Immature natural killer cell (primary cell): ENCODE data around the gene CCDC107. TPM values are rescaled to one million over a fixed set of nuclear protein-coding genes. Genes with fewer than 3 reads are reported as not detected.
A peak's percentile ranks its signal among the peaks of the same experiment; 100 is the strongest.

Source experiments
- DNase-seq, 3 donors: peaks; one replicate each; pipeline ENCODE4 v3.0.0; 2022; ENCODE audit warnings: mixed read lengths in 1 of 3
- H3K27ac Mint-ChIP-seq, 6 donors: one replicate each; pipeline ENCODE4 v1.8.0; 2020; ENCODE audit warnings: mixed read lengths in 6 of 6, mild to moderate bottlenecking in 5 of 6, inconsistent platforms in 4 of 6, moderate library complexity in 3 of 6
- H3K27me3 Mint-ChIP-seq, 3 donors: one replicate each; pipeline ENCODE4 v1.8.0; 2020 to 2021; ENCODE audit warnings: low read depth in 3 of 3, mild to moderate bottlenecking in 3 of 3, mixed read lengths in 3 of 3, moderate library complexity in 3 of 3, inconsistent platforms in 1 of 3
- H3K36me3 Mint-ChIP-seq, 3 donors: one replicate each; pipeline ENCODE4 v1.8.0; 2020; ENCODE audit warnings: mixed read lengths in 3 of 3, inconsistent platforms in 2 of 3, mild to moderate bottlenecking in 2 of 3
- H3K4me1 Mint-ChIP-seq, 2 donors: one replicate each; pipeline ENCODE4 v1.8.0; 2020; ENCODE audit warnings: inconsistent platforms in 2 of 2, mild to moderate bottlenecking in 2 of 2, mixed read lengths in 2 of 2, moderate library complexity in 1 of 2
- H3K4me3 Mint-ChIP-seq, 5 donors: one replicate each; pipeline ENCODE4 v1.8.0; 2020; ENCODE audit warnings: mild to moderate bottlenecking in 5 of 5, mixed read lengths in 5 of 5, inconsistent platforms in 3 of 5, moderate library complexity in 3 of 5
- H3K9me3 Mint-ChIP-seq, 6 donors: one replicate each; pipeline ENCODE4 v1.8.0; 2020; ENCODE audit warnings: mild to moderate bottlenecking in 6 of 6, mixed read lengths in 6 of 6, inconsistent platforms in 4 of 6, moderate library complexity in 3 of 6
- polyA plus RNA-seq, 3 donors: library from polyadenylated mRNA; unstranded; fragments of 300-500 nt; fragmentation: Illumina TruSeq; gene quantifications; one replicate each; pipeline ENCODE4 v1.2.3, GENCODE V29; 2021

CCDC107 gene
- polyA plus RNA-seq, 3 donors from 2014 or later = 101 to 106 (median 103) TPM

- H3K27me3 Mint-ChIP-seq = peaks cover 0 to 6% (median 5%) of the 10 kb centered on the region in 3 donors
Measured at GRCh38 chr9:35669331-35670145, 11.4 kb downstream of the CCDC107 start.

GRCh38 chr9:35673132-35674024, 15.3 kb downstream of the CCDC107 start, which contains the start of gene CA9:
Gene CA9 (plus strand): TSS chr9:35673928. CDS start chr9:35673960, 32 bp downstream.
- DNase-seq = no peak
- Mint-ChIP-seq H3K27me3 (peaks cover 0 to 10% (median 5%) of the 10 kb centered on the region in 3 donors), H3K27ac (peak within 1 kb of the TSS in 1 of 6 donors; percentile 62), H3K9me3 (no peaks in the 10 kb centered on the region), H3K4me1 (peaks cover 12 to 13% of the 10 kb centered on the region in 2 donors), H3K4me3 (peak within 1 kb of the TSS; percentile 33 to 65 (median 49)), H3K36me3 (no peaks in the 10 kb centered on the region)

More at GRCh38 chr9:35669331-35670145, 11.4 kb downstream of the CCDC107 start:
- DNase-seq = no peak
- H3K9me3 Mint-ChIP-seq = no peaks in the 10 kb centered on the region
- peaks cover 18 to 21% of the 10 kb centered on the region in 2 donors for H3K4me1 Mint-ChIP-seq
- H3K4me3 Mint-ChIP-seq = no peak overlapping the region
- no peak overlapping the region for H3K27ac Mint-ChIP-seq
- no peaks in the 10 kb centered on the region for H3K36me3 Mint-ChIP-seq

GRCh38 chr9:35674025-35674361, 15.9 kb downstream of the CCDC107 start:
- H3K9me3 Mint-ChIP-seq = no peaks in the 10 kb centered on the region
- no peak for DNase-seq
- H3K27me3 Mint-ChIP-seq = peaks cover 0 to 10% (median 8%) of the 10 kb centered on the region in 3 donors
- peak overlapping the region in 1 of 5 donors; percentile 33 for H3K4me3 Mint-ChIP-seq
- H3K27ac Mint-ChIP-seq = no peak overlapping the region
- peaks cover 12 to 13% of the 10 kb centered on the region in 2 donors for H3K4me1 Mint-ChIP-seq
- H3K36me3 Mint-ChIP-seq = no peaks in the 10 kb centered on the region

- no peak for DNase-seq
- H3K36me3 Mint-ChIP-seq = no peaks in the 10 kb centered on the region
Measured at GRCh38 chr9:35675204-35675603, 17.1 kb downstream of the CCDC107 start.

GRCh38 chr9:35675732-35676392, 17.8 kb downstream of the CCDC107 start:
- H3K27me3 Mint-ChIP-seq = peaks cover 2 to 10% (median 9%) of the 10 kb centered on the region in 3 donors
- DNase-seq = peak in 2 of 3 donors; percentile 22 to 25
- no peaks in the 10 kb centered on the region for H3K36me3 Mint-ChIP-seq
- no peak overlapping the region for H3K27ac Mint-ChIP-seq
- peak overlapping the region; percentile 47 to 81 (median 74) for H3K4me3 Mint-ChIP-seq
- H3K9me3 Mint-ChIP-seq = no peaks in the 10 kb centered on the region
- peaks cover 12 to 13% of the 10 kb centered on the region in 2 donors for H3K4me1 Mint-ChIP-seq

More at GRCh38 chr9:35675204-35675603, 17.1 kb downstream of the CCDC107 start:
- Mint-ChIP-seq H3K27me3 (peaks cover 2 to 10% (median 9%) of the 10 kb centered on the region in 3 donors), H3K4me1 (peaks cover 12 to 13% of the 10 kb centered on the region in 2 donors), H3K4me3 (peak overlapping the region; percentile 47 to 80 (median 66)), H3K27ac (no peak overlapping the region), H3K9me3 (no peaks in the 10 kb centered on the region)

- Mint-ChIP-seq H3K27ac (no peak overlapping the region), H3K4me1 (peaks cover 12 to 13% of the 10 kb centered on the region in 2 donors), H3K36me3 (no peaks in the 10 kb centered on the region), H3K27me3 (peaks cover 4 to 10% (median 6%) of the 10 kb centered on the region in 3 donors), H3K4me3 (no peak overlapping the region), H3K9me3 (no peaks in the 10 kb centered on the region)
- no peak for DNase-seq
Measured at GRCh38 chr9:35679091-35679490, 21.0 kb downstream of the CCDC107 start.

- Mint-ChIP-seq H3K36me3 (no peaks in the 10 kb centered on the region), H3K4me3 (no peak overlapping the region), H3K27ac (no peak overlapping the region), H3K4me1 (peaks cover 6 to 7% of the 10 kb centered on the region in 2 donors), H3K27me3 (peaks cover 4 to 6% (median 5%) of the 10 kb centered on the region in 3 donors), H3K9me3 (no peaks in the 10 kb centered on the region)
- DNase-seq = no peak
Measured at GRCh38 chr9:35679766-35680330, 21.8 kb downstream of the CCDC107 start.

GRCh38 chr9:35680331-35681105, 22.4 kb downstream of the CCDC107 start:
- Mint-ChIP-seq H3K4me1 (peaks cover 5 to 6% of the 10 kb centered on the region in 2 donors), H3K9me3 (no peaks in the 10 kb centered on the region), H3K4me3 (no peak overlapping the region), H3K36me3 (no peaks in the 10 kb centered on the region), H3K27ac (no peak overlapping the region), H3K27me3 (peaks cover 4 to 6% (median 5%) of the 10 kb centered on the region in 3 donors)
- DNase-seq = no peak

- peaks cover 1 to 2% of the 10 kb centered on the region in 2 donors for H3K4me1 Mint-ChIP-seq
- H3K27ac Mint-ChIP-seq = peak overlapping the region in 2 of 6 donors; percentile 26 to 48
- H3K9me3 Mint-ChIP-seq = no peaks in the 10 kb centered on the region
- H3K27me3 Mint-ChIP-seq = peaks cover under 1 to 5% (median 5%) of the 10 kb centered on the region in 3 donors
- no peak overlapping the region for H3K4me3 Mint-ChIP-seq
- DNase-seq = no peak
- no peaks in the 10 kb centered on the region for H3K36me3 Mint-ChIP-seq
Measured at GRCh38 chr9:35681341-35682002, 23.4 kb downstream of the CCDC107 start.

- no peak for DNase-seq
- Mint-ChIP-seq H3K9me3 (no peaks in the 10 kb centered on the region), H3K4me1 (no peaks in the 10 kb centered on the region), H3K27ac (no peak overlapping the region), H3K36me3 (no peaks in the 10 kb centered on the region), H3K4me3 (no peak overlapping the region), H3K27me3 (peaks cover 0 to 5% (median 5%) of the 10 kb centered on the region in 3 donors)
Measured at GRCh38 chr9:35682051-35682450, 24.0 kb downstream of the CCDC107 start.

- Mint-ChIP-seq H3K4me3 (no peak overlapping the region), H3K27ac (no peak overlapping the region), H3K9me3 (no peaks in the 10 kb centered on the region), H3K4me1 (no peaks in the 10 kb centered on the region), H3K36me3 (no peaks in the 10 kb centered on the region), H3K27me3 (peaks cover 0 to 5% (median 5%) of the 10 kb centered on the region in 3 donors)
- DNase-seq = no peak
Measured at GRCh38 chr9:35682520-35683315, 24.6 kb downstream of the CCDC107 start.
